Fibroblast of skin of back (primary cell): ENCODE measurements around the gene HAUS7.

Experiments used
- DNase-seq: peaks from one replicate; pipeline ENCODE4 v3.0.0-alpha.2; 2013

Gene HAUS7

GRCh38 chrX:153499341-153499740 is 29.0 kb upstream of the HAUS7 start:
- DNase-seq, result no peak

GRCh38 chrX:153498453-153498852 is 28.1 kb upstream of the HAUS7 start:
- no peak for DNase-seq

GRCh38 chrX:153496590-153496959 is 26.2 kb upstream of the HAUS7 start:
- peak; percentile 39 for DNase-seq

- DNase-seq, result no peak
These were observed 25.7 kb upstream of the HAUS7 start for GRCh38 chrX:153495903-153496589.

DNA sequence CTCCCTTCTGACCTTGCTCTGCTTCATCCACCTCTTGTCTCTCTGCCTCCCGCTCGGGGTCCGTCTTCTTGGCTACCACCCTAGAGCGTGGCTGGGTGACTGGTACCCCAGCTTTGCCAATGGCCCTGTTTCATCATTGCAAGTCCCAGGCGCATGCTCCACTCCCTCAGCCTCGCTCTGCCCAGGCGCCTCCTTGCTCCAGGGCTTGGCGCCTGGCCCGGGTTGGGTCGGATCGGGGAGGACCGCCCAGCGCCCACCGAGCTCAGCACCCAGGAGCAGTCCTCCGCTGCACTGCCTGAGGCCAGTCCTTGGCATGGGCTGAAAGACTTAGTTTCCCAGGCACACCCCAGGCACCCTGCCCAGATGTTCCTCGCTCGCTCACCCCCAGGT is 25.0 kb upstream of the HAUS7 start:
- DNase-seq, result peak; percentile 37

DNA sequence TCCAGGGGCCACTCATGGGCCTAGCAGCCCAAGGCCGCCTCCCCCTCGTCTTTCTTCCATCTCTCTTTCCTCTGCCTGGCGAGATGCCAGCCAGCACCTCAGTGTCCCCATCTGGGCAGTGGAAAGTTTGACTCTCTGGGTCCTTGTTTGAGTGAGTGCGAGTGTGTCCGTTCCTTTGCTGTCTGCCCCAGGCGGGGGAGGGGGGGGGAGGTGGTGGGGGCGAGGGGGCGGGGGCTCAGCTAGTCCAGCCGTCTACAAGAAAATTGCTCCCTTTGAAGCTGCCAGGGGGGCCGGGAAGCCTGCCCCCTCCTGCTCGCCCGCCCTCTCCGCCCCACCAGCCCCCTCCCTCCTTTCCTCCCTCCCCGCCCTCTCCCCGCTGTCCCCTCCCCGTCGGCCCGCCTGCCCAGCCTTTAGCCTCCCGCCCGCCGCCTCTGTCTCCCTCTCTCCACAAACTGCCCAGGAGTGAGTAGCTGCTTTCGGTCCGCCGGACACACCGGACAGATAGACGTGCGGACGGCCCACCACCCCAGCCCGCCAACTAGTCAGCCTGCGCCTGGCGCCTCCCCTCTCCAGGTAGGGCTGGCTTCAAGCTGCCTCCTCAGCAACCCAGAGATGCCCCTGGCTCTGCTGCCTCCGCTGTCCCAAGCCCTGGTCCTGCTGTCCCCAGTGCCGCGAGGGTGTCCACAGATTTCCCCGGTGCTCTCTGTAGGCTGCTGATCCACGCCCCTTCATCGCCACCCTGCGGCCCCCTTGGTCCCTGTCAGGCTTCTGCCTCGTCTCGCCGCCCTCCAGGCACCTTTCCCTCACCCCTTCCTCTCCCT is 24.4 kb upstream of the HAUS7 start, which contains the start of gene BGN:
BGN (plus strand) TSS at position 440 of the 821 bp plus-strand sequence. CDS start 9,652 bp downstream, outside the sequence.
- DNase-seq, result peak; percentile 75

- DNase-seq, result peak; percentile 30
These were observed 23.7 kb upstream of the HAUS7 start for GRCh38 chrX:153494061-153494460.

DNA sequence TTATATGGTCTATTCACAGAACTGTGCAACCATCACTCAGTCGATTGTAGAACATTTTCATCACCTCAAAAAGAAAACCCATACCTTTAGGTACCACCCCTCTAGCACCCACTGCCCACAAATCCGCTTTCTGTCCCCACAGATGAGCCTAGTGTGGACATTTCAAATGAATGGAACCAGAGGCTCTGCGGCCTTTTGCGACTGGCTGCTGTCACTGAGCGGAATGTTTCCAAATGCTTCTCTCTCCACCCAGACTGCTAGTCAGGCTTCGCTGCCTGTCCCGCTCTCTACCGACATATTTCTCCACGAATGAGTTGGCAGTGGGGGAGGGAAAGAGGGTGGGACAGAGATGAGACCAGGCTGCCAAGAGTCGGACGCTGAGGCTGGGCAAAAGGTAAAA is 22.7 kb upstream of the HAUS7 start:
- no peak for DNase-seq

- DNase-seq, result no peak
These were observed 22.2 kb upstream of the HAUS7 start for GRCh38 chrX:153492543-153492942.

DNA sequence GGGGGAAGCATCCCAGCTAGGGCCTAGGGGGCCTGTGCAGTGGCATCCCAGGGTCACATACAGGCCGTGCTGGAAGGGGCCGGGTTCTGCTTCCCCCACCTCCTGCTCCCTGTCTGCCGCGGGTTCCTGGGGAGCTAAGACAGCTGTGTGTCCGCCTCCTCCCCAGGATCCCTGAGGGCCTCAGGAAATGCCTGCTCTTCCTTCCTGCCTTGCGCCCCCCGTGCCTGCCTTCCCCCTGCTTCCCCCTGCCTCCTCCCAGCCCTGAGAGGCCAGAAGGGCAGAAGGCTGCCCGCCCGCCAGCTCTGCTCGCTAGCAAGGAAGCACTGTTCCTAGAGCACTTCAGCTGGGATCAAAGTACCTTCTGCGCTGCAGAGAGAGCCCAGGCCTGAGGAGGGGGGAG is 21.5 kb upstream of the HAUS7 start:
- DNase-seq, result no peak

DNA sequence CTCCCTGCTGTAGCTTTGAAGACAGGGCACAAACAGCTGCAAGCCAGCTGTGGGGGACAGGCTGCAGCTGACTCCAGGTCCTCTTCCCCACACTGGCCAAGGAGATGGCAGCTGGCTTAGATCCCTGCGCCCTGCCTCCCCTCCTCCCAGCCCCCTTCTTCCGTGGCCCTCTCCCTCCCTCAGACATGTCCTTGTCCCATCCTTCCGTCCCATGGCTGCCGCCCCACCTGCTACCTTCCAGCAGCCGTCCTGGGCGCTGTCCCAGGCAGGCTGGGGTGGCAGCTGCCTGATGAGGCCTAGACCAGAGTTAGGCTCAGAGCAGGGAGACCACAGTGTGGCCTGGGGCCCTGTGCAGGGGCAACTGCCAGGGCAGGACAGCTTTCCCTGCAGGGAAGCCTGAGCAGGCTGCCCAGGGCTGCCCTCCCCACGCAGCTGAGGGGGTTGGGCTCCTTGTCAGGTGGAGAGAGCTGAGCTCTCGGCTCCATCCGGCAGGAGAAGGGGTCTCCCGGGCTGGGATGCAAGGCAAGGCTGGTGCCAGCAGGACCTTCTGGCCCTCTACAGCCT is 21.1 kb upstream of the HAUS7 start:
- no peak for DNase-seq

DNA sequence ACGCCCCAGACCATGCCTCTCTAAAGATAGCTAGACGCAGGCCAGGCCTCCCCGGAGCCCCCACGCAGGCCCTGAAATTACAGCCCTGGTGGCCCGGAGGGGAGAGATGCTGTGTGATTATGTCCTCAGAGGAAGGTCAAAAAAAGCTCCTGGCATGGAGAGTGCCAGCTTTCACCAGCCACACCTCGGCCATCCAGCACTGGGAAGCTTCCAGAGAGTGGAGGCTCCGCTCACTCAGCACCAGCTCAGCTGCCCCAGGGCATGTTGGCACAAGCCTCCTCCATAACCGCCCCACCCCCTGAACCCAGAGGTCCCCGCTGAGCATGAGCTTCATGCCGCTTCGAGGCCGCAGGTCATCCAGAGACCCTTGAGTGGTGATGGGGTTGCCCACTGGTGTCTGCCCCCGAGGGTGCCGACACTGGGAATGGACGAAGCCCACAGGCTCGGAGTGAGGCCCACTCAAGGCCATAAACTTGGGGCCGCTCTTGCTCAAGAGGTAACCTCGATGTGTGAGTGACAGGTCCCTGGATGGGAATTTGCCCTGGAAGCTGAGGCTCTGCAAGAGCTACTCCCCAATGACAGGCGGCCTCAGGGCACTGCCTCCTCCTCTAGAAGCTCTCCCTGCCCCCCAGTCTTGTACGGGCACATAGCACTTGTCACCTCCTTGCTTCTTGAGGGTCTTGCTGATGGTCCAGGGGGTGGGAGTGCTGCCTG is 20.0 kb upstream of the HAUS7 start:
- DNase-seq, result no peak

- peak; percentile 78 for DNase-seq
These were observed 18.0 kb upstream of the HAUS7 start for GRCh38 chrX:153488231-153488914.

GRCh38 chrX:153487590-153488071 is 17.3 kb upstream of the HAUS7 start:
- no peak for DNase-seq

GRCh38 chrX:153486171-153486570 is 15.8 kb upstream of the HAUS7 start:
- DNase-seq, result no peak

DNA sequence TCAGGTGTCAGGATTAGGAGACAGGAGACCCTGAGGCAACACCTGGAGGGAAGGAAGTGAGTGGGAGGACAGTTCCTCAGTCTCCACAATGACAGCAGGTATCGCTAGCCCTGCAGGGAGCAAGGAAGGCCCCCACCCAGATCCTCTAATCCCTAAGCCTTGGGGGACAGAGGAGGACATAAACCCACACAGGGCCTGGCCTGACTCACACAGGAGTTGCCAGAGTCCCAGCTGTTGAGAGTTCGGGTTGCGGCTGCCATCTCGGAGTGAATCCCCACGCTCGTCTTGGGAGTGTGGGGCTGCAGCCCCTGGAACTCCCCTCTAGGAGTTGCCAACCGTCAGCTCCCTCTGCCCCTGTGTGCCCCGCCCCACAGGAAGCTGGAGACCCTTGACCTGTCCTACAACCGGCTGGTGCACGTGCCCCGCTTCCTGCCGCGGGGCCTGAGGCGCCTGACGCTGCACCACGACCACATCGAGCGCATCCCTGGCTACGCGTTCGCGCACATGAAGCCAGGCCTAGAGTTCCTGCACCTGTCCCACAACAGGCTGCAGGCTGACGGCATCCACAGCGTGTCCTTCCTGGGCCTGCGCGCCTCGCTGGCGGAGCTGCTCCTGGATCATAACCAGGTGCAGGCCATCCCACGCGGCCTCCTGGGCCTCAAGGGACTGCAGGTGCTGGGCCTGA is 15.2 kb upstream of the HAUS7 start:
- DNase-seq, result no peak

DNA sequence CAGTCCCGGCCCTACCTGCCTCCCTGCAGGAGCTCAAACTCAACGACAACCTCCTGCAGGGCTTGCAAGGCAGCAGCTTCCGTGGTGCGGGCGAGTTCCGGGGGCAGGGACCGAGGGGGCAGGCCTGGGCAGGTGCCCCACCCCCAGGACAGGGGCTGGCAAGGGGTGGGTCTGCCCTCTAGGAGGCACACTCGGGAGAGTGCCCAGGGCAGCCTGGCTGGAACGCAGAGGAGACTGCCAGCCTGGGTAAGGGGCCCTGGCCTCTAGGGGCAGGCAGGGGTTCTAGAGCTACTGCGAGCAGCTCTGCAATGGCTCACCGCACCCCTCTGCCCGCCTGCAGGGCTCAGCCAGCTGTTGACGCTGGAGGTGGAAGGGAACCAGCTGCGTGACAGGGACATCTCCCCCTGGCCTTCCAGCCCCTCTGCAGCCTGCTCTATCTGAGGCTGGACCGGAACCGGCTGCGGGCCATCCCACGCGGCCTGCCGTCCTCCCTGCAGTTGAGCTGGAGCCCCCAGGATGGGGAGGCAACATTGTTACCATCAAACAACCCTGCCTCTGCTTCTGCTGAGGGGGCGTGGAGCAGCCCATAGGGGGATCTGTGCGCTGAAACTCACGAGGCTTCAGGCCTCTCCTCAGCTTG is 12.1 kb upstream of the HAUS7 start:
- no peak for DNase-seq

- DNase-seq, result no peak
These were observed 10.7 kb upstream of the HAUS7 start for GRCh38 chrX:153481043-153481442.

DNA sequence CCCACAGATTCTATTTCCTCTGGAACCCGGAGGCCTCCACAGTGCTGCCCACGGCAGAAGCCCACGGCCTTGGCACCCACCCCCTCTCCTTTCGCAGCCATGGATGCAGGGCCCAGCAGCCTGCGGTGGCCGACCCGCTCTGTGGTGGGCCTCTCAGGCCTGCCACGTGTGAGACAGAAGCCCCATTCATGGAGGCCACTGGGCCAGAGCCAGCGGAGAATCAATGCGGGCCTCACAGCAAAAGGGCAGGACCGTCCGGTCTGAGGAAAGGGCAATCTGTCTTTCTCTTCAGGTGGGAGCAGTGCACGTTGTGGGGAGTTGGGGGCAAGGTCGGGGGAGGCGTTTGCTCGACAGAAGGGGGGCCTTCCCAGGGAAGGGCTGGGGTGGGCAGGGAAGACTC is 8.4 kb upstream of the HAUS7 start:
- DNase-seq, result no peak

GRCh38 chrX:153477901-153478300 is 7.5 kb upstream of the HAUS7 start:
- no peak for DNase-seq

GRCh38 chrX:153477364-153477857 is 7.0 kb upstream of the HAUS7 start:
- DNase-seq, result no peak
